ENCODE data around the gene VILL.

The VILL gene

GRCh38 chr3:38016847-38017444 is 26.4 kb downstream of the VILL start:
- H3K27me3 ChIP-seq (ENCODE audit: control insufficient read depth, insufficient read depth, low read length): no peaks in the 10 kb centered on the region
- H3K4me1 ChIP-seq (ENCODE audit: control insufficient read depth, insufficient read depth, low read length): no peaks in the 10 kb centered on the region
- H3K36me3 ChIP-seq (ENCODE audit: insufficient read depth, low read length): peaks cover 60% of the 10 kb centered on the region
- no peak overlapping the region for H3K9ac ChIP-seq (ENCODE audit: low read depth, low read length)
- no peak overlapping the region for H3K4me2 ChIP-seq (ENCODE audit: low read length)
- H3K4me3 ChIP-seq (ENCODE audit: low read length): no peak overlapping the region
- H3K9me3 ChIP-seq (replicated peaks; ENCODE audit: low read length): no peaks in the 10 kb centered on the region

- no peak overlapping the region for H3K4me3 ChIP-seq (ENCODE audit: low read length)
- H3K9me3 ChIP-seq (replicated peaks; ENCODE audit: low read length): no peaks in the 10 kb centered on the region
- no peak overlapping the region for H3K9ac ChIP-seq (ENCODE audit: low read depth, low read length)
- no peak overlapping the region for H3K4me2 ChIP-seq (ENCODE audit: low read length)
- H3K27me3 ChIP-seq (ENCODE audit: control insufficient read depth, insufficient read depth, low read length): no peaks in the 10 kb centered on the region
- H3K4me1 ChIP-seq (ENCODE audit: control insufficient read depth, insufficient read depth, low read length): no peaks in the 10 kb centered on the region
- H3K36me3 ChIP-seq (ENCODE audit: insufficient read depth, low read length): peaks cover 60% of the 10 kb centered on the region
These were observed 27.1 kb downstream of the VILL start for GRCh38 chr3:38017445-38018295.

- H3K4me1 ChIP-seq (ENCODE audit: control insufficient read depth, insufficient read depth, low read length): peaks cover 2% of the 10 kb centered on the region
- H3K9ac ChIP-seq (ENCODE audit: low read depth, low read length): no peak overlapping the region
- peaks cover 59% of the 10 kb centered on the region for H3K36me3 ChIP-seq (ENCODE audit: insufficient read depth, low read length)
These were observed 28.0 kb downstream of the VILL start for GRCh38 chr3:38018296-38019266.

GRCh38 chr3:38019658-38020341 is 29.2 kb downstream of the VILL start:
- Histone ChIP-seq H3K4me2 (ENCODE audit: low read length) (no peak overlapping the region), H3K9ac (ENCODE audit: low read depth, low read length) (no peak overlapping the region), H3K9me3 (replicated peaks; ENCODE audit: low read length) (no peaks in the 10 kb centered on the region), H3K4me1 (ENCODE audit: control insufficient read depth, insufficient read depth, low read length) (peaks cover 9% of the 10 kb centered on the region), H3K4me3 (ENCODE audit: low read length) (no peak overlapping the region), H3K36me3 (ENCODE audit: insufficient read depth, low read length) (peaks cover 49% of the 10 kb centered on the region), H3K27me3 (ENCODE audit: control insufficient read depth, insufficient read depth, low read length) (no peaks in the 10 kb centered on the region)

More at GRCh38 chr3:38018296-38019266, 28.0 kb downstream of the VILL start:
- no peak overlapping the region for H3K4me3 ChIP-seq (ENCODE audit: low read length)
- H3K9me3 ChIP-seq (replicated peaks; ENCODE audit: low read length): no peaks in the 10 kb centered on the region
- H3K27me3 ChIP-seq (ENCODE audit: control insufficient read depth, insufficient read depth, low read length): no peaks in the 10 kb centered on the region
- no peak overlapping the region for H3K4me2 ChIP-seq (ENCODE audit: low read length)

- Histone ChIP-seq H3K4me3 (ENCODE audit: low read length) (no peak overlapping the region), H3K27me3 (ENCODE audit: control insufficient read depth, insufficient read depth, low read length) (no peaks in the 10 kb centered on the region), H3K9ac (ENCODE audit: low read depth, low read length) (no peak overlapping the region), H3K4me1 (ENCODE audit: control insufficient read depth, insufficient read depth, low read length) (peaks cover 11% of the 10 kb centered on the region), H3K36me3 (ENCODE audit: insufficient read depth, low read length) (peaks cover 44% of the 10 kb centered on the region), H3K4me2 (ENCODE audit: low read length) (no peak overlapping the region), H3K9me3 (replicated peaks; ENCODE audit: low read length) (no peaks in the 10 kb centered on the region)
These were observed 29.7 kb downstream of the VILL start for GRCh38 chr3:38020342-38020726.

GRCh38 chr3:38021196-38021595 is 30.6 kb downstream of the VILL start:
- Histone ChIP-seq H3K27me3 (ENCODE audit: control insufficient read depth, insufficient read depth, low read length) (no peaks in the 10 kb centered on the region), H3K4me1 (ENCODE audit: control insufficient read depth, insufficient read depth, low read length) (peaks cover 19% of the 10 kb centered on the region), H3K9me3 (replicated peaks; ENCODE audit: low read length) (no peaks in the 10 kb centered on the region), H3K4me2 (ENCODE audit: low read length) (no peak overlapping the region), H3K9ac (ENCODE audit: low read depth, low read length) (no peak overlapping the region), H3K36me3 (ENCODE audit: insufficient read depth, low read length) (peaks cover 35% of the 10 kb centered on the region), H3K4me3 (ENCODE audit: low read length) (no peak overlapping the region)

GRCh38 chr3:38022301-38022700 is 31.7 kb downstream of the VILL start:
- H3K9ac ChIP-seq (ENCODE audit: low read depth, low read length): no peak overlapping the region
- peaks cover 24% of the 10 kb centered on the region for H3K36me3 ChIP-seq (ENCODE audit: insufficient read depth, low read length)
- no peak overlapping the region for H3K4me3 ChIP-seq (ENCODE audit: low read length)
- H3K27me3 ChIP-seq (ENCODE audit: control insufficient read depth, insufficient read depth, low read length): no peaks in the 10 kb centered on the region
- no peak overlapping the region for H3K4me2 ChIP-seq (ENCODE audit: low read length)
- peaks cover 19% of the 10 kb centered on the region for H3K4me1 ChIP-seq (ENCODE audit: control insufficient read depth, insufficient read depth, low read length)
- no peaks in the 10 kb centered on the region for H3K9me3 ChIP-seq (replicated peaks; ENCODE audit: low read length)

- no peak overlapping the region for H3K9ac ChIP-seq (ENCODE audit: low read depth, low read length)
- H3K4me3 ChIP-seq (ENCODE audit: low read length): peak overlapping the region; percentile 79
These were observed 32.5 kb downstream of the VILL start for GRCh38 chr3:38022896-38023709.

GRCh38 chr3:38026856-38027255 is 36.3 kb downstream of the VILL start:
- no peak overlapping the region for H3K4me3 ChIP-seq (ENCODE audit: low read length)
- no peaks in the 10 kb centered on the region for H3K27me3 ChIP-seq (ENCODE audit: control insufficient read depth, insufficient read depth, low read length)
- no peaks in the 10 kb centered on the region for H3K36me3 ChIP-seq (ENCODE audit: insufficient read depth, low read length)
- H3K9me3 ChIP-seq (replicated peaks; ENCODE audit: low read length): no peaks in the 10 kb centered on the region
- H3K4me1 ChIP-seq (ENCODE audit: control insufficient read depth, insufficient read depth, low read length): peaks cover 48% of the 10 kb centered on the region
- H3K4me2 ChIP-seq (ENCODE audit: low read length): no peak overlapping the region
- H3K9ac ChIP-seq (ENCODE audit: low read depth, low read length): no peak overlapping the region

More at GRCh38 chr3:38022896-38023709, 32.5 kb downstream of the VILL start:
- no peaks in the 10 kb centered on the region for H3K9me3 ChIP-seq (replicated peaks; ENCODE audit: low read length)
- peaks cover 16% of the 10 kb centered on the region for H3K36me3 ChIP-seq (ENCODE audit: insufficient read depth, low read length)
- peak overlapping the region; percentile 90 for H3K4me2 ChIP-seq (ENCODE audit: low read length)
- no peaks in the 10 kb centered on the region for H3K27me3 ChIP-seq (ENCODE audit: control insufficient read depth, insufficient read depth, low read length)
- peaks cover 21% of the 10 kb centered on the region for H3K4me1 ChIP-seq (ENCODE audit: control insufficient read depth, insufficient read depth, low read length)

Data from skeletal muscle satellite cell (primary cell).